ENCODE data around the gene PSMD6.

DNA sequence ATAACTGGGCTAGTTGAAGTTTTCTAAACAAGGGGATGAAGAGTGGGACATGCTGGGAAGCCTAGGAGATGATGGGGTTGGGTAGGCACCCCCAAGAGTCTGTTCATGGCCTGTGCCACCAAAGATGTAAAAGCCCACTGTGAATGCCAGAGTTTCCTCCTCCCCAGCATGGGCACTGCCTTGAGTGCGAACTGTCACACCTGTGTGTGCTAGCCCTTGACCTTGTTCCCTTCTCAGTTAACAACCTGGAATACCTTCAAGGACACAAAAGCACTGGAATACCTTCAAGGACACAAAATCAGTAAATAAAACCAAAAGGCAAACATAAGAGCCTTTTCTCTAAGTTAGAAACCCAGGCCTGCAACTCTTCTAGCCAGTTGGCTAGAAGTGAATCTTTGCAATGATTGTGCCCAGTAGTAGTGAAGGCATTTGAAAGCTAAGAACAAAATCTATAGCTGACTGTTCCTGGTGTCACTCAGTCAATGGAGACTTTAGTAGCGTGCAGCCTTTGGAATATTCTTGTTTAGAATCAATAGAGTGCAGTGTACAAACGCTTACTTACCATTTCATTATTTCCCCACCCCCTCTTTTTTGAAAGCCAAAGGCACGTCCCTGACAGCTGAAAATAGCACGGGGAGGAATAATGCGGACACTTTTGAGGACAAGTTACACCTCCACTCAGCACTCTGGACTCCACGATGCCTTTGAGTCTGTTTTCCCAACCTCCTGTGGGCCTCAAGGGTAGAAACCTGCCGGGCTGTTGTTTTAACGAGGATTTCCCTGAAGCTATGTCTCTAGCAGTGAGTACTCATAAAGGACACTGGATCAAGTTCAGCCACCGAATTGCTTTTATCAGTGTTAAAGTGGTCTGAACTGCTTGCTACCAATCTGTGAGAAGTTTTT lies 24.2 kb downstream of the PSMD6 start:
- TF ChIP-seq SUZ12 (IDR thresholded peaks at IDR 0.05; ENCODE audit: extremely low read depth, insufficient read depth, insufficient read length) (no peak), YY1 (IDR thresholded peaks at IDR 0.05; ENCODE audit: insufficient read depth, insufficient read length) (no peak), ZNF274 (IDR thresholded peaks at IDR 0.05; ENCODE audit: low read depth, low read length) (no peak)

Measured in NT2/D1 (cell line).